ENCODE data around the gene RIPK4. TPM values are rescaled to one million over a fixed set of nuclear protein-coding genes. Genes with fewer than 3 reads are reported as not detected.

Gene RIPK4
- 0.04 TPM in 1 of 2 replicates, not detected in the other for total RNA-seq

DNA sequence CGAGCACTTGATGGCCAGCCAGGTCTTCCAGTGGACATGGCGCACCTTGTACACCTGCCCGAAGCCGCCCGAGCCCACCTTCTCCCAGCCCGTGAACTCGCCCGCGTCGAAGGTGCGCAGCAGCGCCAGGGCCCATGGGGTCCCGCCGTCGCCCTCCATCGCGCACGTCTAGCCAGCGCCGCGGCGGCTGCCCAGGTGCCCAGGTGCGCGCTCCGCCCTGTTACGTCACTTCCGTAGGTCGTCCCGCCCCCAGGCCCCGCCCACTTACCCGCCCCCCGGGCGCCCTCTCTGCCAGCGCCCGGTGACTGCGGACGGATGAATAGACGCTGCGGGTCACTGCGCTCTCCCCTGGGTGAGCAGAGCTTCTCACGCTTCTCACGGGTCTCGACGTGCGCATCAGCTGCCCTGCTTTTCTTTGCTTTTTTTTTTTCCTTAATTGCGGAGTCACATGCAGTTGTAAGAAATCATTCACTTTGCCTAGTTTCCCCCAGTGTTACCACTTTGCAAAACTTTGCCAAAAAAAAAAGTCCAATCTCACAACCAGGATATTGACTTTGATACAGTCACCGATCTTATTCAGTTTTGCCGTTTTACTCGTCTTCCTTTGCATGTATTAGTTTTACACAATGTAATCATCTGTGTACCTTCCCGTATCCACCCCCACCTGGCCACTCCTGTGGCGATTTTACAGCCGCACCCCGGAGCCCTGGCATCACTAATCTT, at the start of gene RIPK4:
Gene RIPK4, minus strand, starts transcription at position 170 of the 723 bp plus-strand sequence. Its CDS starts 11 bp downstream, at position 159.
- DNase-seq (ENCODE audit: low read depth, low spot score): no peak

DNA sequence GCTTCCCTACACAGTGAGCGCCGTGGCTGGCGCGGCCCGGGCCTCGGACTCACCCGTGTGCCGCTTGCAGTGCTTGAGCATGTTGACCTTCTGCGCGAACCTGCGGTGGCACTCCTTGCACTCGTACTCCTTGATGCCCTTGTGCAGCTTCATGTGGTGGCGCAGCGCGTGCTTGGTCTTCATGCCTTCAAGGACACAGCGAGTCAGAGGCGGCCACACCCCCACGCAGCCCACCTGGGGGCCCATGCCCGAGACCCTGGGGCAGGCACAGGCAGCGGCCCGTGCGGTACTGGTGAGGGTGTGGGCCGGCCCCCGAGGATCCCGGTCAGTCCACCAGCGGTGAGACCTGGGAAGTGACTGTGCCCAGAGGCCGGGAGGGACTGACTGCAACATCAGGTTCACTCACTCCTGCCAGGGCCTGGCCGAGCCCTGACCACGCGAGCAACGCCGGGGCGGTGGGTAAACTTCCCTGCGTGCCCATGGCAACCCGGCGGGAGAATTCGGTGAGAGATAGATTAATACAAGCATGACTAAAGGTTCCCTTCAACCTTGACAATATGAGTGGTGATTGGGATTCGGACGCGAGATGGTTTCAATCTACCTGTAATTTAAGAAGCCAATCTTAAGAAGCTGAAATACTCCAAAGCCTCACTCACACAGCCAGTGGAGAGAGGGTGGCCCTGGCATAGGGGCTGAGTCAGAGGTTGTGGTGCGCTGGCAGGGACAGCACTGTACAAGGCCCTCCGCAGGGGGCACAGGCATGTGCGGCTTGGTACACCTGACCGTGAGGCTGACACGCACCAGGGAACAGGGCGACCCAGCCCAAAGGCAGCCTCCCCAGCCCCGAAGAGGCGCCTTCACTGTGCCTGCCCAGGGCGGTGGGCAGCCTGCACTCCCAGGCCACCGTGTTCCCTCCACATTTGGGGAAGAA, 49.1 kb upstream of the RIPK4 start:
- no peak for DNase-seq (ENCODE audit: low read depth, low spot score)

DNA sequence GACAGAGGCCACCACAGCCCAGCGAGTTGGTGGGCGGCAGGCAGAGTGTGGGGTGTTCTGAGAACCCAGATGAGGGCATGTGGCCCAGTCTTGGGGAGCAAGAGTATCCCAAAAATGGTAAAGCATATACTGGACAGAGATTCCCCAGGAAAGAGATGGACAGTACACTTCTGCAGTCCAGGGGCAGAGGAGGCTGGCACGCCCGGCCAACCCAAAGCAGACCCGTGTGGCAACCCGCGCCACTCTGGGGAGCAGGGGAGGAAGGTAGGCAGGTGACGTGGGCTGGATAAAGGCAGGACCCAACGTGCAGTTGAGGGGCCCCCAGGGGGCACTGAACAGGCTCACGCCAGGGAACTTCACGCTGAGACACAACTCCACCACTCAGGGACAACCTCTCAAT, 46.4 kb upstream of the RIPK4 start:
- no peak for DNase-seq (ENCODE audit: low read depth, low spot score)

DNA sequence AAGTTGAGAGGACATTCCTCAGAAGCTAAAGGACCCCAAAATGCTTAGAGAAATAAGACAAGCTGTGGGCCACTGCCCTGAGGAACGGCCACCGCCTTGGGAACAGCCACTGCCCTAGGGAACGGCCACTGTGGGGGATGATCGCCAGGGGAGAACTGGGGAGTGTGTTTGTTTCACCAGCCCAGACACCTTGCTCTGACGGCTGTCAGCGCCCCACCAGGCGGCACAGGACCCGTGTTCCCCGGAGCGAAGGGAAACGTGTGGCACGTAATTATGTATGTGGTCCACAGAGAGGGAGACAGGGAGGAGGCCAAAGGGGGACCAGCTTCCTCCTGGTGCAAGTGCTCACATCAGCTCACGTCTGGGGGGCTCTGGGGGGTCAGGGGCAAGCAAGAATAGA, 45.8 kb upstream of the RIPK4 start:
- DNase-seq (ENCODE audit: low read depth, low spot score): no peak

DNA sequence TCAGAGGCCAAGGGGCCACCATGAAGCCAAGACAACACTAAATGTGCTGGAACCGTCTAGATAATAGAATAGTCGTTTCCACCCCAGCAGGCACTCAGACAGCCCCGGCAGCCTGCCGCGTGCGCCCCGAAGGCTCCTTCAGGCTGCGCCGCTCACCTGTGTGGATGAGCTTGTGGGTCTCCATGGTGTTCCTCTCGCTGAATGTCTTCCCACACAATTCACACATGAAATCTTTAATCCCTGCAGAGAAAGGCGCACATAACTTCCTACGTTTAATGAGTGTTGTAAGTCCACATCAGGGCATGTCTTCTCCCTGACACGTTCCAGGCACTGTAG, 43.7 kb upstream of the RIPK4 start:
- DNase-seq (ENCODE audit: low read depth, low spot score): no peak

DNA sequence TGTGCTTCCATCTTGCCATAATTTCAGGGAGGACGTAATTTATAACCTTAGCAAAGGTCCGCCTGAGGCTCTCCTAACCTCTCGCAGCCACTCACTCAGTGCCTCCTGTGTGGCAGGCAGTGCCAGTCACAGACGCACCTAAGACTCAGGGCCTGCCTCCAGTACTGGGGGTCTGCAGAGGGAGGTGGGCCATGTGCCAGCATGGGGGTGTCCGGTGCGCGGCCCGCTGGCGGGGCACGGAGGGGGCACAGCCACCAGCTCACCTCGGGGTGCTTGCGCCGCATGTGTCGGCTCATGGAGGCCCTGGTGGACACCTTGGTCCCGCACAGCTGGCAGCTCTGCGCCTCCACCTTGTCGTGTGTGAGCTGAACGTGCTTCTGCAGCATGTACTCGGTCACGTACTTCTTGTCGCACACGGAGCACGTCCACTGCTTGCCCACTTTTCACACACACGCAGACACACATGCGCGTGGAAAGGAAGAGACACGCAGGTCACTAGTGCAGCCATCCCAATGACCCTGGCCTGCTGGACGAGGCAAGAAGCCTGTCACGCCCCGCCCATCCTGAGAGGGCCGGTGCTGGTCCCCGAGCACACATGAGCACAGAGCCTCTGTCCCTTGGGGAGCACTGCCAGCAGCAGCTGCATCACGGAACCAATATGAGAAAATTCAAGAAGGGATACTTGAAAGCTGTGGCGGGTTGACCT, 43.2 kb upstream of the RIPK4 start:
- DNase-seq (ENCODE audit: low read depth, low spot score): no peak

DNA sequence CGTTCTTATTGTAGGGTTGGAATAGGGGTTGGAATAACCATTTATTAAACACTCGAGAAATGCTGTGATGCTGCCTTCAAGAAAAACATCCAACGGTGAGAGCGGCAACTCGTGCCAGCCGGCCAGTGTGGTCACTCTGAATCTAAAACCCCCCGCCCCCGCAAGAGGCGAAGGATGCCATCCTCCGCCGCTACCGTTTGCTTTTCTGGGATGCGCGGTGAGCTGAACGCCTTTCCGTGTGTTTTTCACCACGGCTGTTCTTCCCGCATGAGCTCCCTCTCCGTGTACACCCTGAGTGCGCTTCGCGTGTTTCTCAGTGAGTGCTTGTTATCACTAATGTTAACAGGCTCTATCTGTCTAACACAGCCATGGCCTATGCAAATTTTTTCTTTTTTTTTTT, 42.0 kb upstream of the RIPK4 start:
- no peak for DNase-seq (ENCODE audit: low read depth, low spot score)

DNA sequence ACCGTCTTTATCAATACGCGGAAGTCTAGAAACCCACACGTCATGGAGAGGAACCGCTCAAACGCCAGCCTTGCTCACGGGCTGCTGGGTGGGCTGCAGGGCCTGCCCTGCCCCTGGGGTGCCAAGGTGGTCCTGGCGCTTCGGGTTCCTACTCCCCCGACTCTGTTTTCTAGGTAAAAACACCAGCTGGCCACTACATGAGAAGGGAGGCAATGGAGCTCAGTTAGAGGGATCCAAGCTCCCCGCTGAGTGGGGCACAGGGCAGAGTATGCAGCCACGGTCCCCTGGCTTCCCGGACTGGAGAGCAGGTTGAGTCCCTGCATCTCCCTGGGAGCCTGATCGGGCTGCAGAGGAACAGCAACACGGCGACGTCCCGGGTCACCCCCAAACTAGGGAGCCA, 41.2 kb upstream of the RIPK4 start:
- no peak for DNase-seq (ENCODE audit: low read depth, low spot score)

DNA sequence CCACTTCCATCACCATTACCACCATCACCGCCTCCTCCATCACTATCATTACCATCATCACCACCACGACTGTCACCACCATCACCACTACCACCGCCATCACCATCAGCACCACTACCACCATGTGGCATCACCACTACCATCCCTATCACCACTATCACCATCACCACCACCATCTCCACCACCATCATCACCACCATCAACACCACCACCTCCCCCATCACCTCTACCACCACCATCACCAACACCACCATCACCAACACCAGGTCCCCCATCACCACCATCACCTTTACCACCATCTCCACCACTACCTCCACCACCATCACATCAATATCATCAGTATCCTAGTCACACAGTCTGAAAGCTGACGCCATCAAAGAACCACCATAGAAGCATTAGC, 39.9 kb upstream of the RIPK4 start:
- DNase-seq (ENCODE audit: low read depth, low spot score): no peak

DNA sequence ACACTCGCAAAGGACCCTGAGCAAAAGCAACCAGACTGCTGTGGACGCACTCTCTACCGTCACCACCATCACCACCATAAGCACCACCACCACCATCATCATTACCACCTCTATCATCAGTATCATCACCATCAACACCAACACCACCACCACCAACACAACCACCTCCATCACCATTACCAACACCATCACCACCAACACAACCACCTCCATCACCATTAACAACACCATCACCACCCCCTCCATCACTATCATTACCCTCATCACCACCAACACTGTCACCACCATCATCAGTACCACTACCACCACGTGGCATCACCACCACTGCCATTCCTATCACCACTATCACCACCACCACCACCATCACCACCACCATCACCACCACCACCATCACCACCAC, 38.8 kb upstream of the RIPK4 start:
- DNase-seq (ENCODE audit: low read depth, low spot score): no peak

DNA sequence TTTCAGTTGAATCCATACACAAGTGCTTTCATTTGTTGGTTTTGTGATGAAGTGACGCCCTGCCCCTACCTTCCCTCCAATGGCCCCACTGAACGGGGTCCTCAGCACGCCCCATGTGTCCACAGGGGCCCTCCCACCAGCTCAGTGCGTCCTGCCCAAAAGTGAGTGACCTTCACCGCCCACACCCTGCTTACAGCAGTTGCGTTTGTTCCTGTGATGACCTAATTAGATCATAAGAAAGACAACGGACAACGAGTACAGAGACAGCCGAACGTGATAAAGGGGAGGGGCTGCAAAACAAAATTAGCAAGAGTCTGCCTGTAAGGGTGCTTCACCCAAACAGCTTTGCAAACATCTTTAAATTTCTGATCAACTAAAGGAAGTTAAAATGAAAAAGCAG, 38.2 kb upstream of the RIPK4 start:
- DNase-seq (ENCODE audit: low read depth, low spot score): no peak

DNA sequence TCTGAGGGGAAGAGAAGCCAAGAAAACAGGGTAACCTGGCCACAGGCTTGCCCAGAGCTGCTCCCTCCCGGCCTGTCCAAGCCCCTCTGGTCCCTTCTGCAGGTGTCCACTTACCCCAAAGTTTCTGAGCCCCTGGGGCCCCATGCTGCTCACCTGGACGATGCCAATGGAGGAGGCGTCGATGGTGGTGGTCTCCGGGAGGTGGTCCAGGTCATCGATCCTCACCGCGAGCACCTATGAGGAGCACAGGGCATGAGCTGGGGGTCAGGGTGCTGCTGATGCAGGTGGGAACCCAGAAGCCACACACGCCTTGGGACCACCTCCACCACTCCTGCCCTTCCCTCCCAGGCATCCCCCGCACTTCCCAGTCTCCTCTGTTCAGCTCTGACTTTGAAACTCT, 37.5 kb upstream of the RIPK4 start:
- no peak for DNase-seq (ENCODE audit: low read depth, low spot score)

DNA sequence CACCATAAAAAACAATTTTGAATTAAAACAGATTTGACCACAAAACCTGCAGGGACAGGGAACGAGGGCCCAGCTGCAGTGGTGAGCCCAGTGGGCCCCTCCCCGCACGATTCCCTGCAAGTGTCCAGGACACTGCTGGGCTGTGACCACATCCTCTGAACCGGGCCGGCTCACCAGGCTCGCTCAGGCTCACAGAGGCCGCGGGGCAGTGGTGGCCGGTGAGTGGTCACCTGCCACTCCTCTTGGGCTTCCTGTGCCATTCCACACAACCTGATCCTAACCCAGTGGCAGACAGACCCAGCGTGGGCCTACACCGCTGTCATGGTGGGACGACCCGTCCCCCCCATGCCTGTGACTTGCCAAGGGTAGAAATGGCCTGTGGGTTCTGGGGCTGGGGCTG, 36.5 kb upstream of the RIPK4 start:
- DNase-seq (ENCODE audit: low read depth, low spot score): no peak

DNA sequence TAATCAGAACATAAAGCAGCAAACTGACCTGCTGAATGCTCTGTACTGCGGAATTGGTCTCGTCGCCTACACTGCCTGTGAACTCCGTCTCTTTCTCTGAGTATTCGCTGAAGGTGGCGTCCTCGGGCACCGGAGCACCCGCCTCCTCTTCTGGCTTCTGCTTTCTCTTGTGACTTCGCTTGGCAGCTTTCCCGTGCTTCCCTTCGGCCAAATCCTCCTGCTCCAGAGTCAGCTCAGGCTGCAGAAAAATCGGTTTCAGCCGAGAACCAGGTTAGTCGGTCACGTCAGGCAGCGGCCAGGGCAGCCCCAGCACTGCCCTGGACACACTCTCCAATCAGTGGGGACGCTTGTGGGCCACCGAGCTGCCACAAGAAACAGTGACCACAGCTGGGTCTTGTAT, 35.8 kb upstream of the RIPK4 start:
- DNase-seq (ENCODE audit: low read depth, low spot score): no peak

DNA sequence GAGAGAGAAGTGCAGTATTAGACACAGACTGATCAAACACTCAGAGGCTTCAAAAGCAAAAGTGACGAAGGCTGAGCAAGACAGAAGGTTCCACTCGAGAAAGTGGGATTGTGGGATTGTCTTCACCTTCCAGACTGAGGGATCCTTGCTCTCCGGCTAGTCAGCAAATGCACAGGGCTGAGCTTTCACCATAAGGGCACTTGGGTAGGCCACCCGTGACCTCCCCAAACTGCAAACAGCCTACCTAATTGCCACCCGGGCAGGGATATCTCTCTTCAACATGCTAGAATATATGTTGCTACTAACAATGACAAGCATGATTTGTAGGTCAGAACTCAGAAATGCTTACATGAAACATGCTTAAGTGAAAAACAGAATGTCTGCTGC, 35.3 kb upstream of the RIPK4 start:
- DNase-seq (ENCODE audit: low read depth, low spot score): no peak

DNA sequence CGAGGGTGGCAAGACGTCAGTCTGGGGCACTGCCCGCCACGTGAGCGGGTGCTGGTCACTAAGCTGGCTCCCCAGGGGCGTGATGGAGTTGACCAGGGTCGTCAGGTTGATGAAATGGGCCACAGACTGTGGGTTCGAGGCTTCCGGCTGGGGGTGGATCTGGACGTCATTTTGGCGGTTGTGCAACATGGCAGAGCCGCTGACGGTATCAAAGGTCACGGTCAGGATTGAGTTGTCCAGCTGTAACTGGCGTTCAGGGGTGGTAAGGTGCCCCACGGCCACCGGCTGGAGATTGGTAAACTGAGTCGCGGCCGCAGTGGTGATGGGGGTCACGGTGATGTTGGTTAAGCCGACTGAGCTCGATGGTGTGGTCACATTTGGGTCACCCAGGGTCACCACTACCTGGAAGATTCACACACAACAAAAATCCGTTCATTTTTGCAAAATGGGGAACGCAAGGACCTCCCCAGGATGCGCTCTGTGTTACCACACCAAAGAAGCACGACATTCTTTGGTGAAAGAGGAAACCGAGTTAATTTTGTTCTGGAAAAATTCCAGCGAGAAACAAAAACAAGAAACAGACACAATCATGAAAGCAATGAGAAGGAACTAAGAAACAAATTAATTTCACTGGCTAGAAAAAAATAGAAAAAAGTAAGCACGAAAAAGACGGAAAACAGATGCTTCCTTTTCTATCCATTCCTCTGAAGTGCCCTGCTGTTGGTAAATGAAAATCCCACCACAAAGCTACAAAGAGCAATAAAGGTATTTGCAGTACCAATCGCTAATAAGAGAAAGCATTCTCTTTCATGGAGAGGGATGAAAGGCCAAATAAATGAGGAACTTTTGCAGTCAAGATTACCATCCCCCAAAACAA, 34.7 kb upstream of the RIPK4 start:
- DNase-seq (ENCODE audit: low read depth, low spot score): no peak

DNA sequence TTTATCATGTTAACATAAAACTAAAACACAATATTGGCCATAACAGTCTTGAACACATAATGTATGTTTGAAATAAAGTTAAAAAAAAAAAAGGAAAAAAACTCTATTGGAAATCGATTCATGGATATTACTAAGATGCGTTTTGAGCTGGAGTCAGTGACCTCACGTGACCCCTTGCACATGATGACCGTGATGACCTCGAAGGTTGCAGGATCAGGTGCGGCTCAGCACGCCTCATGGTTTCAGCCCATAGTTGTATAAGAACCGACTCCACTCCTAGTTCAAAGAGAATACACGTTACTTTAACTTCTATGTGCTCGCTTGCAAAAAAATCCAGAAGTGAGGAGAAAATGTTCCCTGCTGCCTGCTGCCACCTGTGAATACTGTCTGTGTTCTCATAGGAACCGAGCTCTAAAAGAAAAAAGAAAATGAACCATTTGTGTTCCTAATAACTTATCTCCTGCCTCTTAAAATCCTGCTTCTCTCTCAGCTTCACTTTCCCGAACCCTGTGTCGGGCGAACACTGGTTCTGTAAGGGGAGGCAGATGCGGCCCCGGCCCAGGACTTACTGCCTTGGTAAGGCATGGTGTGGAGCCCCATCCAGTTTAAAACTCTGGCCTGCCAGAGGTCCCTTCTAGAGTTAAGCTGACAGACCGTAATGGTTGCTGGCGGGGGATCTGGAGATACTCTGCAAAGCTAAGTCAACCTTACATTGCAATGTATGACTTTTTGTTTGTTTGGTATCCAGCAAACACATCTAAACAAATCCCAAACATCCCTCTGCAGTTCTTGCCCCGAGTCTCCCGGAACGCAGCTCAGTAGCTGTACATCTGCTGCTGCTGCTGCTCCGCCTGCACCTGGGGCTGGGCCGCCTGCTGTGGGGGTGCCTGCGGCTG, 33.8 kb upstream of the RIPK4 start:
- DNase-seq (ENCODE audit: low read depth, low spot score): no peak

DNA sequence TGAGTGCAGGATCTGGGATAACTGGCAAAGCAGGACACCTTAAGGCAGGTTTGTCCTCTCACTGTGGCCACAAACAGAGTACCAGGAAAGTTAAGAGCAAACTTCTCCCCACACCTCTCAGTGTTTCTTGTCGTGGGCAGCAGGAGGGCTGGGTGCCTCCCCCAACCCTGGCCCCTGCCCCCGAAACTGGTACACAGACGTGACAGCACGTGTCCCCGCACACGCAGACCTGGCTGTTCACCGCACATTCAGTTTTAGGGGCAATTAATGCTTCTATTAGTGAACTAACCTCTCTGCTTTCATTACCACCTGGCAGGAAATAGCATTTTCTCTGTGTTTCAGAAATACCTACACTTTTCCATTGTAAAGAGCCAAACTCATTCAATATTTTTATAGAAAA, 32.9 kb upstream of the RIPK4 start:
- DNase-seq (ENCODE audit: low read depth, low spot score): no peak

DNA sequence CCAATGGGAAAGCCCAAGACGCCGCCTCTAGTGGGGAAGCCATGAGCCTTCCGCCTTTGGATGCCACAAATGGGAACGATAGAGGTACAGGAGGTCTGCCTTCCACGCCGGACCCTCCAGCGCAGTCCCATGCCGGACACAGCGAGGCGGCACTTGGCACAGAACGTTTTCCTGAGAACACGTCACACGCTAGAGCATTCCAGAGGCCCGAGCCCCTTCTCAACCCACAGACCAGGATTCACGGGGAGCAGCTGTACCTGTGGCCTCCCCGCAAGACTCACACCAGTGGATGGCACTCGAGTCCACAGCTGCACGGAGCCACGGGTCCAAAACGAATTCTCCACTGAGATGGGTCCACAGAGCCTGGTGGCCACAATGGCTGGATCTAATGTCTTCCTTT, 31.5 kb upstream of the RIPK4 start:
- DNase-seq (ENCODE audit: low read depth, low spot score): no peak

DNA sequence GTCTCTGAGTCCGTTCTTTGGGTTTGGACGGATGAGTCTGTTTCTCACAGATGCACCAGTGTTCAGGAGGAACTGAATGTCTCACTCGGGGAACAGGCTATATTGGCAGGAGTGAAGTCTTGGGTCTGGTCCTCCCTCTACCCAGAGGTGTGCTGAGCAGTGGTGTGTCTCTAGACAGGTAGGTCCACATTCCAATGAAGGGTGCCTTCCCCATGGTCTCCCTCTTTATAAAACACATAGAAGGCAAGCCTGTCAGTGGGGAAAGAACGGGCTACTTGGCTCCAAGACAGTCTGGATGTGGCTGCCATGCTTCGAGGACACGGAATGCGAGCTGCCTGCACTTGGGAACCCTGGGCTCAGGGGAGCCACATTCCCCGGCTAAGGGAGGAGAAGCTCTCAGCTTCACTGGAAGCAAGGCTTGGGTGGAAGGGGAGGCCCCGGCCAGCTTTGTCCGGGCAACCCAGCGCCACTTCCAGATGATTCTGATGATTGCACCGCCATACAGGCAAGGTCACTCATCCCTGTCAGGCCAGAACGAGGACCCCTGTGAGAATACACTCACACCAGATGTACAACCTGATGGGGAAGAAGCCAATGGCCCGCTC, 29.7 kb upstream of the RIPK4 start:
- no peak for DNase-seq (ENCODE audit: low read depth, low spot score)

All from pulmonary artery endothelial cell (primary cell).